K562 (cell line): ENCODE data around the gene TEX264. TPM values are rescaled to one million over a fixed set of nuclear protein-coding genes. Genes with fewer than 3 reads are reported as not detected.

Source experiments
- ATAC-seq: fragments of 200-7000 bp; cut with Tn5 transposase; 3 replicates; pipeline ENCODE4 v1.9.1; 2020; ENCODE audit warnings: moderate library complexity
- BruUV-seq: library from RNA; stranded (reverse); fragments of 400-500 nt; replicated peaks from 2 replicates; lab custom pipeline; 2021; lab: Mats Ljungman, UMichigan
- CTCF ChIA-PET: fragments of 300-600 bp; formaldehyde crosslinking; extraction: SDS; loops from one replicate; lab custom pipeline; 2021; ENCODE audit warnings: low intra/inter-chr PET ratio; lab: Yijun Ruan, JAX
- POLR2A ChIA-PET: fragments of 300-600, 350-650 bp; sonication (Branson Sonifier 250); formaldehyde crosslinking; extraction: SDS; loops from one replicate; lab custom pipeline; 2021; ENCODE audit warnings: antibody characterized with exemption, inconsistent platforms; lab: Yijun Ruan, JAX
- DNase-seq, 4 experiments: peaks; one replicate each; pipeline versions ENCODE4 v3.0.0 to v3.0.0-alpha.2; 2011 to 2018; ENCODE audit warnings: low spot score in 3 of 4, mixed read lengths in 3 of 4; ENCODE audit errors: extremely low read depth in 1 of 4
- FAIRE-seq: peaks from 2 replicates; lab custom pipeline; 2011; peaks lifted over from hg19 to GRCh38; lab: Jason Lieb, UNC
- H2AFZ ChIP-seq: 2 replicates; pipeline ENCODE4 v1.6.0; 2011; ENCODE audit warnings: low read depth, low read length, control low read depth, inconsistent platforms
- H3K27ac ChIP-seq: fragments of 200-600 bp; 3 replicates; pipeline ENCODE4 v1.8.0; 2011; ENCODE audit warnings: low read depth, mild to moderate bottlenecking, control low read depth, inconsistent platforms, low read length, moderate library complexity, mixed read lengths; ENCODE audit errors: extremely low read depth
- H3K27me3 ChIP-seq, 2 experiments: fragments of 300-600 bp in 1 of 2; 2 replicates in 1 of 2; 3 replicates in 1 of 2; pipeline versions ENCODE4 v1.6.0 to v1.8.0; 2011; ENCODE audit warnings: inconsistent platforms in 2 of 2, low read length in 2 of 2, mild to moderate bottlenecking in 1 of 2, mixed read lengths in 1 of 2, moderate library complexity in 1 of 2; ENCODE audit not compliant: control insufficient read depth in 2 of 2, insufficient read depth in 2 of 2
- H3K36me3 ChIP-seq: fragments of 300-600 bp; 3 replicates; pipeline ENCODE4 v1.8.0; 2011; ENCODE audit warnings: mild to moderate bottlenecking, low read length, inconsistent platforms; ENCODE audit not compliant: control insufficient read depth, insufficient read depth
- H3K4me1 ChIP-seq, 2 experiments: fragments of 200-600 bp in 1 of 2; replicated peaks in 1 of 2; 2 replicates in 1 of 2; 3 replicates in 1 of 2; pipeline versions ENCODE4 v1.5.1 to v1.8.0; 2011; ENCODE audit warnings: inconsistent platforms in 2 of 2, low read length in 2 of 2, mild to moderate bottlenecking in 1 of 2, mixed read lengths in 1 of 2, moderate library complexity in 1 of 2; ENCODE audit not compliant: control insufficient read depth in 2 of 2, insufficient read depth in 2 of 2
- H3K4me2 ChIP-seq: 2 replicates; pipeline ENCODE4 v1.6.1; 2011; ENCODE audit warnings: low read length, control low read depth, inconsistent platforms, mixed read lengths; ENCODE audit not compliant: insufficient read depth
- H3K4me3 ChIP-seq: fragments of 200-600 bp; sonication (generic), shearing (Covaris generic); 2 replicates; pipeline ENCODE4 v1.5.1; 2016; ENCODE audit warnings: control low read depth, inconsistent platforms
- H3K79me2 ChIP-seq: fragments of 200-600 bp; 3 replicates; pipeline ENCODE4 v1.8.0; 2011; ENCODE audit warnings: low read length, inconsistent platforms; ENCODE audit not compliant: control insufficient read depth, insufficient read depth
- H3K9ac ChIP-seq, 2 experiments: 2 replicates each; pipeline versions ENCODE4 v1.6.0 to v1.6.1; 2011; ENCODE audit warnings: low read depth in 2 of 2, low read length in 2 of 2, control low read depth in 1 of 2, inconsistent platforms in 1 of 2, mild to moderate bottlenecking in 1 of 2, mixed read lengths in 1 of 2; ENCODE audit not compliant: insufficient read depth in 1 of 2
- H3K9me1 ChIP-seq: one replicate; pipeline ENCODE4 v1.6.0; 2011; ENCODE audit warnings: inconsistent platforms, mild to moderate bottlenecking, low read length, moderate library complexity; ENCODE audit not compliant: control insufficient read depth, insufficient read depth
- H3K9me3 ChIP-seq: replicated peaks from 2 replicates; pipeline ENCODE4 v1.5.1; 2011; ENCODE audit warnings: low read depth, low read length, inconsistent platforms; ENCODE audit not compliant: control insufficient read depth, insufficient read depth
- H4K20me1 ChIP-seq: replicated peaks from 2 replicates; pipeline ENCODE4 v1.6.1; 2011; ENCODE audit warnings: low read length, inconsistent platforms, mixed read lengths; ENCODE audit not compliant: control insufficient read depth, insufficient read depth
- COPS2 ChIP-seq: fragments of 450-650 bp; conservative IDR thresholded peaks from 2 replicates; pipeline ENCODE4 v1.6.1; 2016; ENCODE audit warnings: mild to moderate bottlenecking, moderate library complexity
- ESRRA ChIP-seq: fragments of 450-650 bp; IDR thresholded peaks from 2 replicates; pipeline ENCODE4 v1.6.1; 2014; ENCODE audit warnings: low read depth, mild to moderate bottlenecking, moderate library complexity, borderline replicate concordance
- FOXJ2 ChIP-seq: fragments of 200-800 bp; sonication (Bioruptor generic); IDR thresholded peaks from 2 replicates; pipeline ENCODE4 v1.6.1; 2016; ENCODE audit warnings: missing genetic modification characterization, missing compliant biosample characterization
- HDAC1 ChIP-seq, 2 experiments: fragments of 450-650 bp; IDR thresholded peaks; 2 replicates each; pipeline ENCODE4 v1.6.1; 2016 to 2017; ENCODE audit warnings: inconsistent platforms in 1 of 2, mild to moderate bottlenecking in 1 of 2, moderate library complexity in 1 of 2
- MBD2 ChIP-seq: sonication (generic); IDR thresholded peaks from 2 replicates; pipeline ENCODE4 v1.6.1; 2016; ENCODE audit warnings: low read depth, borderline replicate concordance
- MCM2 ChIP-seq: fragments of 450-650 bp; IDR thresholded peaks from 2 replicates; pipeline ENCODE4 v1.6.1; 2017; ENCODE audit warnings: low read depth, mild to moderate bottlenecking
- NR2C1 ChIP-seq, 2 experiments: fragments of 450-650 bp; IDR thresholded peaks; 2 replicates each; pipeline ENCODE4 v1.6.1; 2017; ENCODE audit warnings: mild to moderate bottlenecking in 2 of 2, antibody characterized with exemption in 1 of 2, inconsistent platforms in 1 of 2, missing compliant biosample characterization in 1 of 2, missing genetic modification characterization in 1 of 2
- PRMT5 ChIP-seq: sonication (generic); formaldehyde crosslinking; IDR thresholded peaks from 2 replicates; pipeline ENCODE4 v1.5.0; 2020; ENCODE audit warnings: missing genetic modification reagents
- SMAD2 ChIP-seq: fragments of 150-350 bp; IDR thresholded peaks from 2 replicates; pipeline ENCODE4 v1.6.1; 2014; ENCODE audit warnings: low read depth, mild to moderate bottlenecking, low read length
- SMC3 ChIP-seq: conservative IDR thresholded peaks from 2 replicates; pipeline ENCODE4 v1.6.1; 2011; ENCODE audit warnings: low read depth, low read length, improper control_type of control experiment; ENCODE audit not compliant: insufficient read depth
- XRCC4 ChIP-seq: IDR thresholded peaks from one replicate; pipeline ENCODE4 v1.6.1; 2011; ENCODE audit not compliant: insufficient read depth, insufficient read length; ENCODE audit errors: extremely low read depth
- ZC3H4 ChIP-seq: sonication (generic); formaldehyde crosslinking; IDR thresholded peaks from 2 replicates; pipeline ENCODE4 v1.9.0; 2021; ENCODE audit warnings: missing genetic modification reagents, borderline replicate concordance
- ZKSCAN1 ChIP-seq: fragments of 150-350 bp; IDR thresholded peaks from 2 replicates; pipeline ENCODE4 v1.6.1; 2016; ENCODE audit warnings: low read depth, low read length
- ZNF644 ChIP-seq: fragments of 200-800 bp; sonication (Bioruptor generic); IDR thresholded peaks from 2 replicates; pipeline ENCODE4 v1.6.1; 2016; ENCODE audit warnings: low read depth, missing genetic modification characterization, missing compliant biosample characterization
- WGBS: fragments of 100-300 bp; shearing (Covaris generic); methylation state at CpG from one replicate; pipeline ENCODE4 v1.1.6; 2016; ENCODE audit warnings: low coverage, mixed read lengths; ENCODE audit not compliant: insufficient coverage; ENCODE audit errors: missing lambda C conversion rate; 5-methylcytosine and 5-hydroxymethylcytosine counted together
- in situ Hi-C: fragments of 300-500 bp; cut with MboI; formaldehyde crosslinking; loops from 4 replicates; pipeline ENCODE4 v1.15.0; 2018; ENCODE audit warnings: inconsistent platforms, mixed read lengths
- intact Hi-C: fragments of 100-400 bp; cut with micrococcal nuclease; formaldehyde crosslinking; loops from 2 replicates; pipeline ENCODE4 v1.14.2; 2022
- polyA plus RNA-seq, 8 experiments: library from polyadenylated mRNA; depleted of rRNA in 4 of 8; stranded (reverse) in 5 of 8; unstranded in 3 of 8; fragments of >200 nt; fragmentation: Nextera tagmentation in 2 of 8; fragmentation: Illumina TruSeq in 1 of 8; extraction: Ambion mirVana in 2 of 8; extraction: Trizol in 1 of 8; gene quantifications; 2 replicates each; pipeline versions ENCODE4 v1.2.1 to v1.2.3, GENCODE V29; 2011 to 2014; ENCODE audit warnings: inconsistent platforms in 1 of 8, missing spikeins in 1 of 8
- total RNA-seq, 7 experiments: library from RNA; depleted of rRNA in 6 of 7; stranded (reverse); fragments of >200 nt in 6 of 7; fragmentation: Illumina TruSeq in 2 of 7; extraction: Trizol in 2 of 7; gene quantifications; 2 replicates each; pipeline versions ENCODE4 v1.2.1 to v1.2.3, GENCODE V29; 2011 to 2021; ENCODE audit warnings: low replicate concordance in 1 of 7
- TF ChIP-seq, protein P1 (sequence below): fragments of 250-450 bp; sonication (Bioruptor Pico); IDR thresholded peaks from 2 replicates; pipeline ENCODE4 v1.5.0; 2020; ENCODE audit warnings: mild to moderate bottlenecking, borderline replicate concordance
- TF ChIP-seq, protein P2 (sequence below), 2 experiments: fragments of 450-650 bp in 1 of 2; sonication (generic) in 1 of 2; formaldehyde crosslinking in 1 of 2; IDR thresholded peaks in 1 of 2; conservative IDR thresholded peaks in 1 of 2; 2 replicates each; pipeline versions ENCODE4 v1.6.1 to v1.8.1; 2016 to 2023; ENCODE audit warnings: mild to moderate bottlenecking in 2 of 2, moderate library complexity in 2 of 2, inconsistent platforms in 1 of 2, missing genetic modification reagents in 1 of 2

Gene TEX264
- total and polyA plus RNA-seq, 9 of the 15 experiments (the other 6 are each of a cell fraction or from before 2014, with no cell fraction given), result 4.1 to 47.0 (median 31.0) TPM

DNA sequence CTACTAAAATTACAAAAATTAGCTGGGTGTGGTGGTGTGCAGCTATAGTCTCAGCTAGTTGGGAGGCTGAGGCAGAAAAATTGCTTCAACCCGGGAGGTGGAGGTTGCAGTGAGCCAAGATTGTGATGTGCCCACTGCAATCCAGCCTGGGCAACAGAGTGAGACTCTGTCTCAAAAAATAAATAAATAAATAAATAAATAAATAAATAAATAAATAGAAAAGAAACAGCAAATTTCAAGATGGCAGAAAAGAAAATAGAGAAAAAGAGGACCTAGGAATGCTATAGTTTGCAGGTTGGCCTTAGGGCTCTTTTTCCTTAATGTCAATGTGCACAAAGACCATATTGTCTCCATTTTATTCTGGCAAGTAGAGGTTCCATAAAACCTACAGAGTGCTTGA, 79.8 kb downstream of the TEX264 start (continued):
- TF ChIP-seq, protein P1, sequence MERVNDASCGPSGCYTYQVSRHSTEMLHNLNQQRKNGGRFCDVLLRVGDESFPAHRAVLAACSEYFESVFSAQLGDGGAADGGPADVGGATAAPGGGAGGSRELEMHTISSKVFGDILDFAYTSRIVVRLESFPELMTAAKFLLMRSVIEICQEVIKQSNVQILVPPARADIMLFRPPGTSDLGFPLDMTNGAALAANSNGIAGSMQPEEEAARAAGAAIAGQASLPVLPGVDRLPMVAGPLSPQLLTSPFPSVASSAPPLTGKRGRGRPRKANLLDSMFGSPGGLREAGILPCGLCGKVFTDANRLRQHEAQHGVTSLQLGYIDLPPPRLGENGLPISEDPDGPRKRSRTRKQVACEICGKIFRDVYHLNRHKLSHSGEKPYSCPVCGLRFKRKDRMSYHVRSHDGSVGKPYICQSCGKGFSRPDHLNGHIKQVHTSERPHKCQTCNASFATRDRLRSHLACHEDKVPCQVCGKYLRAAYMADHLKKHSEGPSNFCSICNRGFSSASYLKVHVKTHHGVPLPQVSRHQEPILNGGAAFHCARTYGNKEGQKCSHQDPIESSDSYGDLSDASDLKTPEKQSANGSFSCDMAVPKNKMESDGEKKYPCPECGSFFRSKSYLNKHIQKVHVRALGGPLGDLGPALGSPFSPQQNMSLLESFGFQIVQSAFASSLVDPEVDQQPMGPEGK, result no peak
- TF ChIP-seq ZKSCAN1 (no peak), XRCC4 (no peak), MBD2 (no peak), SMC3 (no peak), ZNF644 (tag) (no peak), ZC3H4 (CRISPR knock-in tag) (no peak), ESRRA (no peak)

DNA sequence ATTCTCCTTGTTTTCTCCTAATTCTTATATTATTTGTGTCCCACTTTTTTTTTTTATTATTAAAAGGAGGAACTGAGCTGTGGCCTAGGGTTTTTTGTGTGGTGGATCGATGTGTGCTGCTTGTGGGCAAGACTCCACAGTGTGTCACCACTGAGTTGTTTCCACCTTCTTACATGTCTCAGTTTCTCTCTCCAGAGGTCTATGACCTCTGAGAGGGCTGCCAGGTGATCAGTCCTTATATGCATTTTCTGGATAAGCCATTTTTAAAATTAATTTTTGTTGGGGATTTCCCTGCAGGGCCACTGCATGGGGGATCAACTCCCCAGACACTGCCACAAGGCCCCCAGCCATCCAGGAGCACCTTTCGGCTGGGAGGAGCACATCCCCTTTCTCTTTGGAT, 80.2 kb downstream of the TEX264 start:
- CTCF ChIA-PET, result no interaction called here
- intact Hi-C loops, result no loop called here
- Histone ChIP-seq H3K4me3 (no peak overlapping the region), H3K9me3 (no peaks in the 10 kb centered on the region), H3K79me2 (no peaks in the 10 kb centered on the region), H3K9me1 (no peaks in the 10 kb centered on the region), H3K27ac (no peak overlapping the region), H4K20me1 (no peaks in the 10 kb centered on the region), H3K4me2 (no peak overlapping the region), H3K9ac (no peak overlapping the region), H3K4me1 (no peaks in the 10 kb centered on the region), H2AFZ (no peak overlapping the region), H3K36me3 (no peaks in the 10 kb centered on the region), H3K27me3 (no peaks in the 10 kb centered on the region)
- ATAC-seq, result no peak
- 8% methylated on average over 2 of the region's 2 CpGs for WGBS
- no peak for FAIRE-seq
- POLR2A ChIA-PET, result no interaction called here
- no TSS peak for BruUV-seq
- in situ Hi-C loops, result no loop called here
- DNase-seq, result no peak
- no peak for TF ChIP-seq HDAC1 (IDR thresholded peaks at IDR 0.05)
- no peak for TF ChIP-seq PRMT5 (CRISPR knock-in tag)
- no peak for TF ChIP-seq COPS2
- TF ChIP-seq SMAD2, result no peak
- TF ChIP-seq, protein P2, sequence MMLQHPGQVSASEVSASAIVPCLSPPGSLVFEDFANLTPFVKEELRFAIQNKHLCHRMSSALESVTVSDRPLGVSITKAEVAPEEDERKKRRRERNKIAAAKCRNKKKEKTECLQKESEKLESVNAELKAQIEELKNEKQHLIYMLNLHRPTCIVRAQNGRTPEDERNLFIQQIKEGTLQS (IDR thresholded peaks at IDR 0.05), result no peak
- TF ChIP-seq, protein P2 (CRISPR knock-in tag; conservative IDR thresholded peaks at IDR 0.05), result no peak
- no peak for TF ChIP-seq MCM2
- no peak for TF ChIP-seq FOXJ2 (tag)
- TF ChIP-seq NR2C1 (IDR thresholded peaks at IDR 0.05), result no peak
- TF ChIP-seq NR2C1 (tag; IDR thresholded peaks at IDR 0.05), result no peak
